ENCODE data around the gene DDA1.

Gene DDA1

DNA sequence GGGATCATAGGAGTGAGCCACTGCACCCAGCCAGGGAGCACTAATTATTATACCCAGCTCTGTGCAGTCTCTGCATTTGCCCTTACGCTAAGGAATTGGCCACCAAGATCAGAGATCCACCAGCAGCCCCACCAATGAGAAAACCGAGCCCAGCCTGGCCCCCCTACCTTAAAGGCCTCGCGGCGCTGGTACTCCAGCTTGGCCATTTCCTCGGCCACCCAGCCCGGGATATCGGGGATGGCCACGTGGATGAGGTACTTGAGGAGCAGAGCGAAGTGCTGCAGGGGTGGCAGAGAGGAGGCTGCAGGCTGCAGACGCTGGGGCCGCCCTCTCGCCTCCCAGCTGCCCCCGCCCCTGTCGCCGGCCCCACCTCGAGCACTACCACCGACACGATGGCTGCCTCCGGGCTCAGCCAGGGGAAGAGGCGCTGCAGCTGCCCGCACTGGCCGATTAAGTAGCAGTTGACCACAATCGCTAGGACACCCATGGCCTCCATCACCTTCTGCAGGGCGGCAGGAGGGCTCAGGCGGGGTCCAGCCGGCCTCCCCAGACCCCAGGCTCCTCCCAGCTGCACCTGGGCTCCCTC, 17.8 kb downstream of the DDA1 start:
- no peak overlapping the region for H3K4me3 ChIP-seq (ENCODE audit: low read length)
- DNase-seq (ENCODE audit: low read depth), result no peak
- TF ChIP-seq, protein P1, sequence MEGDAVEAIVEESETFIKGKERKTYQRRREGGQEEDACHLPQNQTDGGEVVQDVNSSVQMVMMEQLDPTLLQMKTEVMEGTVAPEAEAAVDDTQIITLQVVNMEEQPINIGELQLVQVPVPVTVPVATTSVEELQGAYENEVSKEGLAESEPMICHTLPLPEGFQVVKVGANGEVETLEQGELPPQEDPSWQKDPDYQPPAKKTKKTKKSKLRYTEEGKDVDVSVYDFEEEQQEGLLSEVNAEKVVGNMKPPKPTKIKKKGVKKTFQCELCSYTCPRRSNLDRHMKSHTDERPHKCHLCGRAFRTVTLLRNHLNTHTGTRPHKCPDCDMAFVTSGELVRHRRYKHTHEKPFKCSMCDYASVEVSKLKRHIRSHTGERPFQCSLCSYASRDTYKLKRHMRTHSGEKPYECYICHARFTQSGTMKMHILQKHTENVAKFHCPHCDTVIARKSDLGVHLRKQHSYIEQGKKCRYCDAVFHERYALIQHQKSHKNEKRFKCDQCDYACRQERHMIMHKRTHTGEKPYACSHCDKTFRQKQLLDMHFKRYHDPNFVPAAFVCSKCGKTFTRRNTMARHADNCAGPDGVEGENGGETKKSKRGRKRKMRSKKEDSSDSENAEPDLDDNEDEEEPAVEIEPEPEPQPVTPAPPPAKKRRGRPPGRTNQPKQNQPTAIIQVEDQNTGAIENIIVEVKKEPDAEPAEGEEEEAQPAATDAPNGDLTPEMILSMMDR (IDR thresholded peaks at IDR 0.05; ENCODE audit: insufficient read depth, low read depth, low read length, missing control alignments), result no peak

DNA sequence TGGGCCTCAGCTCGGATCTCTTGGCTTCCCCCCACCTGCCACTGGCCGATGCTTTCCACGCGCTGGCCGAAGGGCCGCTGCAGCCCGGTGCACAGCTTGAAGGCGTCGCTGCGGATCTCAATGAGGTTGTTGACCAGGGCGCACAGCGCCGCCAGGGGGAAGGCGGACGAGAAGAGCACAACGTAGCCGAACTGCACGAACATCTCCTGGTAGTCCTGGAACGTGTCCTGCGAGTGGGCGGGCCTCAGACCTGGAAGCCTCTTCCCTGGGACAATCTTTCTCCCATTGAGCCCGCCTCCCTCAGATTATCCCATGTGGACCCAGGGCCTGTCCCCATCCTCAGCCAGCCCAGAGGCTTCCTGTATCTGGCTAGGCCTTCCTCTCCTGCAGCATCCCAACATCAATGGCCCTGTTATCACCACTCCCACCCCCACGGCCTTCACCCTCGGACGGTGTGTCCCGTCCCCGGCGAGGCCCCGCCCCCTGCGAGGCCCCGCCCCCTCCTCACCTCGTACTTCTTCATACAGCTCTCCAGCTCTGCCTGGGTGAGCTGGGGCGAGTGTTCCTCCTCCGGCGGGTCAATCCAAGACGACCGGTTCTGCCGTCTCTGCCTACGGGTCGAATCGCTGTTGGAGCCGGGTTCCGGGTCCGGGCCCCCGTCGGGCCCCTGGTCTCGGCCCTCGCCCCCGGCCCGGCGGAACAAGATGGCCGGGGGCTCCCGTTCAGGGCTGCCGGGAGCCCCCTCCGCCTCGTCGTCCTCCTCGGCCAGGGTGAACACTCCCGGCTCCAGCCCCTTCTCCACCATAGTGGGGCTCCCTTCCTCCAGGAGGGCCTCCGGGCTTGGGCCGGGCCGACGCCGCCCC, 18.5 kb downstream of the DDA1 start:
- peak; percentile 91 for DNase-seq (ENCODE audit: low read depth)
- H3K4me3 ChIP-seq (ENCODE audit: low read length), result peak overlapping the region; percentile 39
- TF ChIP-seq, protein P1 (IDR thresholded peaks at IDR 0.05; ENCODE audit: insufficient read depth, low read depth, low read length, missing control alignments), result peak; percentile 71

DNA sequence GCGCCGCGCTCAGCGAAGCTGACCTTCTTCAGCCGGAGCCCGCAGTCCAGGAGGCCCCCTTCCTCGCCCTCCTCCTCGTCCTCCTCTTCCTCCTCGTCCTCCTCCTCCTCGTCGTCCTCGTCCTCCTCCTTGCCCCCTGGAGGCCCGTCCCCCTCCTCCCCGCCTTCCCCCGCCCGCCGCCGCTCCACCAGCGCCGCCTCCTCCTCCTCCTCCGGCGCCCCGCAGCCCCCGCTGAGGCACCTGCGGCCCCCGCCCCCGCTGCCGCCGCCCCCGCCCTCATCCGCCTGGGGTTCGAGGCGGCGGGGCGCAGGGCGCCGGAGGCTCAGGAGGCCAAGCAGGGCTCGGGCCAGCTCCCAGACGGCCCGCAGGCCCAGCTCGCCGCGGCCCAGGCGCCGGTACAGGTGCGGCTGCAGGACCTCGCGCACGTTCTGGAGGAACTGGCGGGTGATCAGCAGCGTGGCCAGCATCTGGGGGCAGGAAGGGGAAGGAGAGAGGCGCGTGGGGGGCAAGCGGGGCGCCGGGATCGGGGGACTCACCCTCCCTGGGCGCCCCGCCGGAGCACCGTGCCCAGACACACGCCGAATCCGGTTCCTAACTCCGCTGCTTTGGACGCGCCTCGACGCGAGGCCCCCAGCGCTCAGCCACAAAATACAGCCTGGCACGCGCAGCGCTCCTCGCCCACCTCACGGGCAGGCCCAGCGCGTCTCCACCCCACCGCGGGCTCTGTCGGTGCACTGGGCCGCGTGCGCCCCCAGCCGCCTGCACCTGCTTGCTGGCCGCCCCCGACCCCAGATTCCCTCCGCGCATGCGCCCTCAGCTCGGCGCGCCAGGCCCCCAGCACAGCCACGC, 19.4 kb downstream of the DDA1 start:
- peak overlapping the region; percentile 39 for H3K4me3 ChIP-seq (ENCODE audit: low read length)
- TF ChIP-seq, protein P1 (IDR thresholded peaks at IDR 0.05; ENCODE audit: insufficient read depth, low read depth, low read length, missing control alignments), result no peak
- no peak for DNase-seq (ENCODE audit: low read depth)

DNA sequence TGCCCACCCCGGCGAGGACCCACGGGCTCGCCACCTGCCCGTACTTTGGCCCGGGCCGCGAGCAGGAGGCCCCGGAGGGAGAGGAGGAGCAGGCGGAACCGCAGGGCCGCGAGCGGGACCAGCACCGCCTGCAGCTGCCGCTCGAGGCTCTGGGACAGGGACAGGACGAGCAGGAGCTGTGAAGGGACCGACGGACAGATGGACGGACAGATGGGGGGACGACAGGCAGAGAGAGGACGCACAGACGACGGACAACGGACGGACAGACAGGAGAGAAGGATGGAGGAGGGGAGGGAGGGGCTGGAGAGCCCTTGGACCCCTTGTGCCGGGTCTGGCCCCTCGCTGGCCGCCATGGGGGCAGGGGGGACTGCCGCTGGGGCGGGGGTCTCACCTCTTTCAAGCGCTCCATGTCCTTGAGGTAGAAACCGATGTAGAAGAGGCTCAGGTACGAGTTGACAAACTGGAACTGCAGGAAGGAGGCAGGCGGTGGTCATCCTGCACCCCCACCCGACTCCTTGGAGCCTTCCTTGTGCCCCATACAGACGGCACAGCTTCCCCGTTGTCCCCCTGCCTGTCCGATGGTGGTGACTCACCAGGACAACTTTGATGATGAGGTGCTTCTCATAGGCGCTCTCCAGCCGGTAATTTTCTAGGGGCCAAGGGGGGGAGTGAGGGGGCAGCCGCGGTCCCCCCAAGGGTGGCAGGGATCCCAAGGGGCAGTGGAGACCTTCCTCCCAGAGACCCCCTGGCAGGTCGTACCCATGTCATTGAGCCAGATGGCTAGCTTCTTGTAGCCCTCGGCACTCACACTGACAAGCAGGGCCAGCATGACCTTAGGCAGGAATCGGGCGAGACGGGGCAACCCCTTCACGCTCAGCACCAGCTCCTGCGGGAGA, 20.3 kb downstream of the DDA1 start:
- no peak for DNase-seq (ENCODE audit: low read depth)
- no peak overlapping the region for H3K4me3 ChIP-seq (ENCODE audit: low read length)
- TF ChIP-seq, protein P1 (IDR thresholded peaks at IDR 0.05; ENCODE audit: insufficient read depth, low read depth, low read length, missing control alignments), result no peak

DNA sequence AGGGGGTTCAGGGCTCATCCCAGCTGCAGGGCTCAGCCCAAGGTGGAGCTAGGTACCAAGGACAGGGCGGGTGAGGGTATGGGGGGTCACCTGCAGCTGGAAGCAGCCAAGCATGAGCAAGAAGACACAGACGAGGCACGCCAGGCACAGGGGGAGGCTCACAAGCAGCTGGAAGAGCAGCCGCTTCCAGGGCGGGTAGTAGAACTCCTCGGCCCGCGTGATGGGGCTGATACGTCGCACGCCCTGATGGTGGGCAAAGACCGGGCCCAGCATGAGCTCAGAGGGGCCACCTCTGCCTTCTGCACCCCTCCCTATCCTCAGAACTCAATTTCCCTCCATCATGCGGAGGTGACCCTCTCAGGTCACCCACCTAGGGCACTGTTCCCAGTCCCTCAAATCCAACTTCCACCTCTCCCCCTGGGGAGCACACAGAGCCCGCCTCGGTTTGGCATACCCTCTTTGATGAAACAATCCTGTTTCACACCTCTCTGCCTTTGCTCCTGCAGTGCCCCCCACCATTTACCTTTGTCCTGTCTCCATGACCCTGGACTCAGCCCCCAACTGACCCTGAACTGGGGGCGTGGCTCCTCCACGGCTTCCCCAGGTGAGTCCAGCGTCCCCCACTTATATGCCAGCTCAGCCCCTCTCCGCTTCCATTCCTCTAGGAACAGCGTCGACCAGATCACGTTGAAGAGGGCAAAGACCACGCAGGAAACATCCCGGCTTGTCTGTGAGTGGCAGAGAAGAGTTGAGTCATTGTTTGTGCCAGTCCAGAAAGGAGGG, 21.1 kb downstream of the DDA1 start:
- H3K4me3 ChIP-seq (ENCODE audit: low read length), result no peak overlapping the region
- TF ChIP-seq, protein P1 (IDR thresholded peaks at IDR 0.05; ENCODE audit: insufficient read depth, low read depth, low read length, missing control alignments), result no peak
- no peak for DNase-seq (ENCODE audit: low read depth)

Data from epithelial cell of esophagus (primary cell).